ENCODE results near the gene RAB11FIP4. TPM values are rescaled to one million over a fixed set of nuclear protein-coding genes. Genes with fewer than 3 reads are reported as not detected.

RAB11FIP4 gene
- total and polyA plus RNA-seq, 8 donors: 4.7 to 121 (median 11.7) TPM

GRCh38 chr17:31385428-31386285 is 5.8 kb upstream of the RAB11FIP4 start:
- no peak for DNase-seq
- no peaks in the 10 kb centered on the region for H3K9me3 ChIP-seq
- no peak overlapping the region for H3K27ac ChIP-seq
- no peak overlapping the region for H3K4me3 ChIP-seq
- TF ChIP-seq CTCF (IDR thresholded peaks at IDR 0.05): no peak
- no peak for TF ChIP-seq POLR2A (IDR thresholded peaks at IDR 0.05)
- TF ChIP-seq POLR2AphosphoS5 (IDR thresholded peaks at IDR 0.05): no peak
- TF ChIP-seq EP300 (IDR thresholded peaks at IDR 0.05): no peak
- H3K4me1 ChIP-seq: peaks cover 0 to 6% (median under 1%) of the 10 kb centered on the region in 4 donors
- 86 to 89% (median 87%) methylated on average over 7 of the region's 7 CpGs for WGBS, 5 donors
- intact Hi-C loops (cut with DNase I; ENCODE audit: low total_unique reads): no loop called here
- peaks cover 0 to 26% (median 8%) of the 10 kb centered on the region in 3 donors for H3K27me3 ChIP-seq
- peaks cover 5 to 14% (median 11%) of the 10 kb centered on the region in 4 donors for H3K36me3 ChIP-seq

GRCh38 chr17:31386542-31387075 is 4.9 kb upstream of the RAB11FIP4 start:
- Histone ChIP-seq H3K4me3 (no peak overlapping the region), H3K9me3 (no peaks in the 10 kb centered on the region), H3K36me3 (peaks cover 5 to 14% (median 11%) of the 10 kb centered on the region in 4 donors), H3K27ac (no peak overlapping the region), H3K27me3 (peaks cover 0 to 35% (median 17%) of the 10 kb centered on the region in 3 donors), H3K4me1 (peaks cover 4 to 13% (median 9%) of the 10 kb centered on the region in 4 donors)
- TF ChIP-seq CTCF (IDR thresholded peaks at IDR 0.05) (no peak), EP300 (IDR thresholded peaks at IDR 0.05) (no peak), POLR2AphosphoS5 (IDR thresholded peaks at IDR 0.05) (no peak), POLR2A (IDR thresholded peaks at IDR 0.05) (no peak)
- no peak for DNase-seq
- intact Hi-C loops (cut with DNase I; ENCODE audit: low total_unique reads): no loop called here
- WGBS, 5 donors: 84 to 95% (median 88%) methylated on average over 3 of the region's 3 CpGs

- H3K27me3 ChIP-seq: peaks cover 6 to 43% (median 24%) of the 10 kb centered on the region in 3 donors
- H3K27ac ChIP-seq: no peak overlapping the region
- H3K9me3 ChIP-seq: no peaks in the 10 kb centered on the region
- TF ChIP-seq POLR2A (IDR thresholded peaks at IDR 0.05): no peak
- TF ChIP-seq CTCF (IDR thresholded peaks at IDR 0.05): no peak
- TF ChIP-seq POLR2AphosphoS5 (IDR thresholded peaks at IDR 0.05): no peak
- TF ChIP-seq EP300 (IDR thresholded peaks at IDR 0.05): no peak
- intact Hi-C loops (cut with DNase I; ENCODE audit: low total_unique reads): no loop called here
- DNase-seq: no peak
- H3K4me1 ChIP-seq: peaks cover 11 to 20% (median 16%) of the 10 kb centered on the region in 4 donors
- peaks cover under 1 to 5% (median 4%) of the 10 kb centered on the region in 4 donors for H3K36me3 ChIP-seq
- 78 to 86% (median 81%) methylated on average over 12 of the region's 12 CpGs for WGBS, 5 donors
- H3K4me3 ChIP-seq: no peak overlapping the region
These were observed 4.0 kb upstream of the RAB11FIP4 start for GRCh38 chr17:31387438-31387837.

GRCh38 chr17:31388351-31388750 is 3.1 kb upstream of the RAB11FIP4 start:
- intact Hi-C loops (cut with DNase I; ENCODE audit: low total_unique reads): no loop called here
- peaks cover 11 to 52% (median 33%) of the 10 kb centered on the region in 3 donors for H3K27me3 ChIP-seq
- WGBS, 5 donors: 74 to 84% (median 83%) methylated on average over 1 to 2 of the region's 2 CpGs

More at GRCh38 chr17:31388351-31388750, 3.1 kb upstream of the RAB11FIP4 start:
- Histone ChIP-seq H3K36me3 (no peaks in the 10 kb centered on the region), H3K4me1 (peaks cover 11 to 23% (median 19%) of the 10 kb centered on the region in 4 donors), H3K9me3 (no peaks in the 10 kb centered on the region), H3K27ac (no peak overlapping the region), H3K4me3 (no peak overlapping the region)
- no peak for DNase-seq
- no peak for TF ChIP-seq EP300 (IDR thresholded peaks at IDR 0.05)
- no peak for TF ChIP-seq POLR2AphosphoS5 (IDR thresholded peaks at IDR 0.05)
- no peak for TF ChIP-seq CTCF (IDR thresholded peaks at IDR 0.05)
- TF ChIP-seq POLR2A (IDR thresholded peaks at IDR 0.05): no peak

All from stomach (tissue), 9 donors.